ENCODE results near the gene PAN3. TPM values are rescaled to one million over a fixed set of nuclear protein-coding genes. Genes with fewer than 3 reads are reported as not detected.

The PAN3 gene
- total RNA-seq, 1 experiment from 2014 or later: 37.5 TPM

- DNase-seq: no peak
- Mint-ChIP-seq H3K4me3 (ENCODE audit: unreplicated experiment) (no peak overlapping the region), H3K9me3 (ENCODE audit: unreplicated experiment) (no peaks in the 10 kb centered on the region), H3K4me1 (ENCODE audit: low read depth, unreplicated experiment) (peaks cover 11% of the 10 kb centered on the region), H3K27ac (ENCODE audit: unreplicated experiment) (no peak overlapping the region), H3K36me3 (ENCODE audit: insufficient read depth, unreplicated experiment) (peaks cover 5% of the 10 kb centered on the region), H3K27me3 (ENCODE audit: insufficient read depth, unreplicated experiment) (no peaks in the 10 kb centered on the region)
- Histone ChIP-seq H3K4me1 (no peaks in the 10 kb centered on the region), H3K9me3 (no peaks in the 10 kb centered on the region), H3K27me3 (replicated peaks; ENCODE audit: control insufficient read depth, insufficient read depth, low read length) (no peaks in the 10 kb centered on the region), H3K4me3 (ENCODE audit: low read depth, low read length) (no peak overlapping the region), H3K36me3 (ENCODE audit: control insufficient read depth, insufficient read depth, low read length) (no peaks in the 10 kb centered on the region)
- ChIA-PET CTCF (interaction anchor here (0.6 kb wide), 1 partner anchor 48 kb away, joined by 3 read pairs; no protein-coding TSS in a partner anchor), POLR2A (interaction anchor here (0.7 kb wide), 1 partner anchor 586 kb away, joined by 4 read pairs; no protein-coding TSS in a partner anchor)
- BruUV-seq (replicated peaks): no TSS peak
- intact Hi-C loops (cut with micrococcal nuclease; ENCODE audit: unreplicated experiment): no loop called here
- TF ChIP-seq CTCF (IDR thresholded peaks at IDR 0.05; ENCODE audit: insufficient read depth in 1 of 2, low read depth in 1 of 2, low read length in 1 of 2, severe bottlenecking in 1 of 2, unreplicated experiment in 1 of 2): no peak
Observed at GRCh38 chr13:28181413-28181812, 43.1 kb downstream of the PAN3 start.

- Histone ChIP-seq H3K4me3 (ENCODE audit: low read depth, low read length) (no peak overlapping the region), H3K4me1 (no peaks in the 10 kb centered on the region), H3K36me3 (ENCODE audit: control insufficient read depth, insufficient read depth, low read length) (no peaks in the 10 kb centered on the region), H3K27me3 (replicated peaks; ENCODE audit: control insufficient read depth, insufficient read depth, low read length) (no peaks in the 10 kb centered on the region), H3K9me3 (no peaks in the 10 kb centered on the region)
- CTCF ChIA-PET: interaction anchor here (0.6 kb wide), 1 partner anchor 74 kb away, joined by 4 read pairs; no protein-coding TSS in a partner anchor
- peaks cover 11% of the 10 kb centered on the region for H3K36me3 Mint-ChIP-seq (ENCODE audit: insufficient read depth, unreplicated experiment)
- H3K27me3 Mint-ChIP-seq (ENCODE audit: insufficient read depth, unreplicated experiment): no peaks in the 10 kb centered on the region
- no peaks in the 10 kb centered on the region for H3K9me3 Mint-ChIP-seq (ENCODE audit: unreplicated experiment)
- POLR2A ChIA-PET: no interaction called here
- H3K4me1 Mint-ChIP-seq (ENCODE audit: low read depth, unreplicated experiment): peaks cover 6% of the 10 kb centered on the region
- no TSS peak for BruUV-seq (replicated peaks)
- H3K4me3 Mint-ChIP-seq (ENCODE audit: unreplicated experiment): no peak overlapping the region
- no peak overlapping the region for H3K27ac Mint-ChIP-seq (ENCODE audit: unreplicated experiment)
- no peak for TF ChIP-seq CTCF (IDR thresholded peaks at IDR 0.05; ENCODE audit: insufficient read depth in 1 of 2, low read depth in 1 of 2, low read length in 1 of 2, severe bottlenecking in 1 of 2, unreplicated experiment in 1 of 2)
- DNase-seq: no peak
- intact Hi-C loops (cut with micrococcal nuclease; ENCODE audit: unreplicated experiment): no loop called here
Observed at GRCh38 chr13:28185256-28185655, 46.9 kb downstream of the PAN3 start.

- no peak overlapping the region for H3K27ac Mint-ChIP-seq (ENCODE audit: unreplicated experiment)
- DNase-seq: no peak
- peaks cover 24% of the 10 kb centered on the region for H3K36me3 Mint-ChIP-seq (ENCODE audit: insufficient read depth, unreplicated experiment)
- no peaks in the 10 kb centered on the region for H3K4me1 Mint-ChIP-seq (ENCODE audit: low read depth, unreplicated experiment)
- CTCF ChIA-PET: no interaction called here
- H3K27me3 Mint-ChIP-seq (ENCODE audit: insufficient read depth, unreplicated experiment): no peaks in the 10 kb centered on the region
- Histone ChIP-seq H3K4me1 (0 out of 2 replicates have a peak, but pooled peaks cover under 1% of the 10 kb centered on the region), H3K4me3 (ENCODE audit: low read depth, low read length) (no peak overlapping the region), H3K36me3 (ENCODE audit: control insufficient read depth, insufficient read depth, low read length) (no peaks in the 10 kb centered on the region; the same call in 1 of the 2 replicates), H3K27me3 (replicated peaks; ENCODE audit: control insufficient read depth, insufficient read depth, low read length) (no peaks in the 10 kb centered on the region), H3K9me3 (no peaks in the 10 kb centered on the region)
- H3K9me3 Mint-ChIP-seq (ENCODE audit: unreplicated experiment): no peaks in the 10 kb centered on the region
- no peak overlapping the region for H3K4me3 Mint-ChIP-seq (ENCODE audit: unreplicated experiment)
- POLR2A ChIA-PET: no interaction called here
- no peak for TF ChIP-seq CTCF (IDR thresholded peaks at IDR 0.05; ENCODE audit: insufficient read depth in 1 of 2, low read depth in 1 of 2, low read length in 1 of 2, severe bottlenecking in 1 of 2, unreplicated experiment in 1 of 2)
- intact Hi-C loops (cut with micrococcal nuclease; ENCODE audit: unreplicated experiment): no loop called here
- no TSS peak for BruUV-seq (replicated peaks)
Observed at GRCh38 chr13:28199089-28199488, 60.7 kb downstream of the PAN3 start.
